ENCODE data around the gene ORM1.

DNA sequence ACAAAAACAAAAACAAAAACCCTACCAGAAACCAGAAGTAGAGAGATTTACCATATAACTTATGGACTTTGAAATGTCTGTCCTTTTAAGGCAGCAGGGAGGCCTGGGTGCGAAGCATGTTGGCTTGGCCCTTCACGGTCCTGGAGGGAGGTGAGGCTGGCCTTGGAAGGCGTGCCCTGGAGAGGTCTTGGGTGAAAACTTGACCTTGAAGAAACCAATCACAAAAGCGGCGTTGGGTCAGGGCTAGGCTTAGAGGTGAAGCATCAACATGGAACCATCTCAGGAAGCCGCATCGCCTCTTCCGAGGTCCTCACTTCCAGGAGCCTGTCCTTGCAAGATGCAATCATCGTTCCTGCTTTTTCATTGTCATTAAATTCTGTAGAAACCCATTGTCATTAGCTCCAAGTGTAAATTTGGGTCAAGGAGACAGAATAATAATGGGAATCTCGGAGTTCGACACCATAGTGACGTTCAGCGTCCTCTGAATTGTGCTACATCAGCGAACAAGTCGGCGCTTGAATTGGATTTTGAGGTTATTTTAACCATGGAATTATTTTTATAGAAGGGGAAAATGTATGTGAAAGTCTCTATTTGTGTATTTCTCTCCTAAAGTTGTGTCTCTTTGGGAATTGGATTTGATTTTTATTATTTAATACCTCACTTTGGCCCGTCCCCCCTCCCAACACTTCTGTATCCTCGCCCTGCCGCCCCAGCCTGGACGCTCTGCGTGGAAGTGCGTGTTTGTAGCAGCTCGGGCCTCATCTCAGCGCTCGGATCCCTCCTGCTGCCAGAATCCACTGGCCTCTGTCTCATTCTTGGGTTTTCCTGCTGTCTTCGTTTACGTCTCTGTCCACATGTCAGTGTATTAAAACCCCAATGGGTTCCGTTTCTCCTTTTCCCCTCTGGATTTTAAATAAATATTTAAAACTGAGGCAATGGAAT, 11.1 kb upstream of the ORM1 start:
- TF ChIP-seq, protein P1, sequence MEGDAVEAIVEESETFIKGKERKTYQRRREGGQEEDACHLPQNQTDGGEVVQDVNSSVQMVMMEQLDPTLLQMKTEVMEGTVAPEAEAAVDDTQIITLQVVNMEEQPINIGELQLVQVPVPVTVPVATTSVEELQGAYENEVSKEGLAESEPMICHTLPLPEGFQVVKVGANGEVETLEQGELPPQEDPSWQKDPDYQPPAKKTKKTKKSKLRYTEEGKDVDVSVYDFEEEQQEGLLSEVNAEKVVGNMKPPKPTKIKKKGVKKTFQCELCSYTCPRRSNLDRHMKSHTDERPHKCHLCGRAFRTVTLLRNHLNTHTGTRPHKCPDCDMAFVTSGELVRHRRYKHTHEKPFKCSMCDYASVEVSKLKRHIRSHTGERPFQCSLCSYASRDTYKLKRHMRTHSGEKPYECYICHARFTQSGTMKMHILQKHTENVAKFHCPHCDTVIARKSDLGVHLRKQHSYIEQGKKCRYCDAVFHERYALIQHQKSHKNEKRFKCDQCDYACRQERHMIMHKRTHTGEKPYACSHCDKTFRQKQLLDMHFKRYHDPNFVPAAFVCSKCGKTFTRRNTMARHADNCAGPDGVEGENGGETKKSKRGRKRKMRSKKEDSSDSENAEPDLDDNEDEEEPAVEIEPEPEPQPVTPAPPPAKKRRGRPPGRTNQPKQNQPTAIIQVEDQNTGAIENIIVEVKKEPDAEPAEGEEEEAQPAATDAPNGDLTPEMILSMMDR (IDR thresholded peaks at IDR 0.05 in 8 of 11, conservative IDR thresholded peaks at IDR 0.05 in 3 of 11) = no peak
- TF ChIP-seq POLR2A (IDR thresholded peaks at IDR 0.05) = no peak
